Measurements from ENCODE around the gene URI1.

DNA sequence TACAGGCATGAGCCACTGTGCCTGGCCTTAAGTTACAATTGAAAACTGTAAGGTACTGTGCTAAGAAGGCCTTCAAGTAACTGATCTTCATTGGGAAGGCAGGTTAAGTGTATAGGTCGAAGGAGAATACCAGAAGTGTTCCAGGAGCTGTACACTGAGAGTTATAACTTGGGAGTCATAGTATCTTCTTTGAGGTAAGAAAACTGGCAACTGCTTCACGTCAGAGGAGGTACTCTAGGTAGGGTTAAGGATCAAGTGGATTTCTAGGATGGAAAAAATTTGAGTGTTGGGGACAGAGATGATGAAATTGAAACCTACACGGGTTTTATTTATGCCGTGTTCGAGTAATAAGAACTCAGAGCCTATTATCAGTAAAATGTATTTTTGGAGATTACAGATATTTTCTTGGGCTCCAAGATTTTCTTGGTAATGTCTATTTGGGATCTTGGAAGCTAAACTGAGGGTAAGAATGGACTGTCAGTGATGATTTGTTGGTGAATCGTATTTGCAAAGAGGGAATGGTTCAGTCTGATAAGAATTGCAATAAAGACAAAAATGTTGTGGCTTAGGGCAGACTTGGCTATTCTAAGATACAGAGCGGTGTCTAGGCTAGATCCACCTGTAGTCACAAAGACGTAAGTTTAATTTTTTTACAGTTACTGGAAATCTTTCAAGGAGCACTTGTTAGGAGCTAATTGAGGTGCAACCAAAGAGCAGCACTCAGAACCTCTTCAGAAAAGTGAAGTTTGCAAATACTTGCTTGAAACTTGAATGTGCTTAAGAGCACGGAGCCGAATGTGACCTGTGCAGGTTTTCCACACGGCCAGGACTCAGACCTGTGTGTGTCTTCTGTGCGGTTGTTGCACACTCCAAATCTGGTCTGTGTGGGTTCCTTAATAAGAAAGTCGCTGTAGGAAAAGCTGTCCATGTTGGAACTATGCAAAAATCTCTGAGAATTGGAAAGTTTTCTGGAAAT is 102.5 kb downstream of the URI1 start:
- TF ChIP-seq, protein P1, sequence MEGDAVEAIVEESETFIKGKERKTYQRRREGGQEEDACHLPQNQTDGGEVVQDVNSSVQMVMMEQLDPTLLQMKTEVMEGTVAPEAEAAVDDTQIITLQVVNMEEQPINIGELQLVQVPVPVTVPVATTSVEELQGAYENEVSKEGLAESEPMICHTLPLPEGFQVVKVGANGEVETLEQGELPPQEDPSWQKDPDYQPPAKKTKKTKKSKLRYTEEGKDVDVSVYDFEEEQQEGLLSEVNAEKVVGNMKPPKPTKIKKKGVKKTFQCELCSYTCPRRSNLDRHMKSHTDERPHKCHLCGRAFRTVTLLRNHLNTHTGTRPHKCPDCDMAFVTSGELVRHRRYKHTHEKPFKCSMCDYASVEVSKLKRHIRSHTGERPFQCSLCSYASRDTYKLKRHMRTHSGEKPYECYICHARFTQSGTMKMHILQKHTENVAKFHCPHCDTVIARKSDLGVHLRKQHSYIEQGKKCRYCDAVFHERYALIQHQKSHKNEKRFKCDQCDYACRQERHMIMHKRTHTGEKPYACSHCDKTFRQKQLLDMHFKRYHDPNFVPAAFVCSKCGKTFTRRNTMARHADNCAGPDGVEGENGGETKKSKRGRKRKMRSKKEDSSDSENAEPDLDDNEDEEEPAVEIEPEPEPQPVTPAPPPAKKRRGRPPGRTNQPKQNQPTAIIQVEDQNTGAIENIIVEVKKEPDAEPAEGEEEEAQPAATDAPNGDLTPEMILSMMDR (IDR thresholded peaks at IDR 0.05), result no peak
- no peak for TF ChIP-seq POLR2A (IDR thresholded peaks at IDR 0.05)
